ENCODE measurements around the gene MAP3K15.

MAP3K15 gene

GRCh38 chrX:19343085-19343534, 172.2 kb downstream of the MAP3K15 start:
- no peak for DNase-seq

GRCh38 chrX:19342331-19342906, 172.9 kb downstream of the MAP3K15 start:
- no peak for DNase-seq

- no peak for DNase-seq
These were observed 180.2 kb downstream of the MAP3K15 start for GRCh38 chrX:19334945-19335626.

GRCh38 chrX:19332983-19333382, 182.3 kb downstream of the MAP3K15 start:
- no peak for DNase-seq

- no peak for DNase-seq
These were observed 183.5 kb downstream of the MAP3K15 start for GRCh38 chrX:19331831-19332230.

GRCh38 chrX:19326567-19326966, 188.7 kb downstream of the MAP3K15 start:
- DNase-seq: no peak

Measured in islet precursor cell (in vitro differentiated cells).